ENCODE measurements around the gene TIMM13.
A peak's percentile ranks its signal among the peaks of the same experiment; 100 is the strongest.
"Not testable (repeated sequence)": the region's sequence is repeated elsewhere in the genome, so short reads cannot be mapped to it uniquely, and the experiment has no call there.

Gene TIMM13

DNA sequence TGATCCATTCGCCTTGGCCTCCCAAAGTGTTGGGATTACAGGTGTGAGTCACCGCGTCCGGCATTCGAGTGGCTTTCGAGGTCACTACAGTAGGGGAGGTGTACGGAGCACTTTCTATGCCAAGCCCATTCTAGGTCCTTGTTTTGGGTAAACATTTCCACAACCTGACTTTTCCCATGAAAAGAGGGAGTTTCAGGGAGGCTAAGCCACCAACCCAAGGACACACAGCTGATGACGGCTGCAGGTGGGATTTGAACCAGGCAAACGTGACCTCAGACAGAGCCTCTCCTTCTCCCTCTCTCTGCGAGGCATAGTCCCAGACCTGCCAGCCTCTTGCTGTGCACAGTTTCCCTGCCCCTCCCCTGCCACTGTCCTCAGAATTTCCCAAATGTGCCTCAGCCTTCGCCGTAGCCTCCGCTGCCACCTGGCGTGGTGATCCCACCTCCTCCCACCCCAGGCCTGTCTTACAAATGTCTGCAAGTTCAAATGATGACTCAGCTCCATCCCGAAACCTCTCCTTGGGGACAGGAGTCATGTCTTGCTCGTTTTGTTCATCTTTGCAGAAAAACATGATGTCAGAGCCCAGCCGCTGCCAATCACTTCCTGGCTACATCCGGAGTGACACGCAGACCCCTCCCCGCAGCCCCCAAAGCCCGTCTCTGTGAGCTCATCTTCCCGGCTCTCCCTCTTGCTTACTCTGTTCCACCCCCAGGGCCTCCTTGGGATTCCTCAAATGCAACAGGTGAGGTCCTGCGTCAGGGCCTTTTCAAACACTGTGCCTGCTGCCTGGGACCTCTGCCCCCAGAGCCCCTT is 41.9 kb upstream of the TIMM13 start:
- TF ChIP-seq, protein P1, sequence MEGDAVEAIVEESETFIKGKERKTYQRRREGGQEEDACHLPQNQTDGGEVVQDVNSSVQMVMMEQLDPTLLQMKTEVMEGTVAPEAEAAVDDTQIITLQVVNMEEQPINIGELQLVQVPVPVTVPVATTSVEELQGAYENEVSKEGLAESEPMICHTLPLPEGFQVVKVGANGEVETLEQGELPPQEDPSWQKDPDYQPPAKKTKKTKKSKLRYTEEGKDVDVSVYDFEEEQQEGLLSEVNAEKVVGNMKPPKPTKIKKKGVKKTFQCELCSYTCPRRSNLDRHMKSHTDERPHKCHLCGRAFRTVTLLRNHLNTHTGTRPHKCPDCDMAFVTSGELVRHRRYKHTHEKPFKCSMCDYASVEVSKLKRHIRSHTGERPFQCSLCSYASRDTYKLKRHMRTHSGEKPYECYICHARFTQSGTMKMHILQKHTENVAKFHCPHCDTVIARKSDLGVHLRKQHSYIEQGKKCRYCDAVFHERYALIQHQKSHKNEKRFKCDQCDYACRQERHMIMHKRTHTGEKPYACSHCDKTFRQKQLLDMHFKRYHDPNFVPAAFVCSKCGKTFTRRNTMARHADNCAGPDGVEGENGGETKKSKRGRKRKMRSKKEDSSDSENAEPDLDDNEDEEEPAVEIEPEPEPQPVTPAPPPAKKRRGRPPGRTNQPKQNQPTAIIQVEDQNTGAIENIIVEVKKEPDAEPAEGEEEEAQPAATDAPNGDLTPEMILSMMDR (IDR thresholded peaks at IDR 0.05; ENCODE audit: control extremely low read depth, extremely low read depth, low read depth, missing control alignments): no peak
- POLR2A ChIA-PET: interaction anchor here (0.6 to 0.7 kb wide), 3 partner anchors 83 to 357 kb away, joined by 3 to 9 read pairs (median 5); no protein-coding TSS in a partner anchor
- no peak for DNase-seq (ENCODE audit: extremely low spot score)
- CTCF ChIA-PET: interaction anchor here (1.0 to 2.3 kb wide), 5 partner anchors 12 to 179 kb away, joined by 3 to 9 read pairs (median 5); partner anchors contain the start of gene LMNB2

DNA sequence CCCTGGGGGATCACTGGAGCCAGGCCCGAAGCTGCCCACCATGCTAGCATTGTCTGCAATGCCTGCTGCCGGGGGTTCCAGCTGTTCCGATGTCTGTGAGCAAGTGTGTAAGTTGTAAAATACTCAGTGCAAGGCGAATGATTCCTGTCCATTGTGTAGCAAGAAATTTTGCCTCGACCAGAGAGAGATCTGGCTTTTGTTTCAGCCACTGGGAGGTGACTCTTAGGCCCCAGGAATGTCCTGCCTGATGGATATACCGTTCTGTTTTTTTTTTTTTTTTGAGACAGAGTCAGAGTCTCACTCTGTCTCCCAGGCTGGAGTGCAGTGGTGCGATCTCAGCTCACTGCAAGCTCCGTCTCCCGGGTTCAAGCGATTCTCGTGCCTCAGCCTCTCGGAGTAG is 41.2 kb upstream of the TIMM13 start:
- ChIA-PET CTCF (interaction anchor here (1.1 to 2.3 kb wide), 4 partner anchors 12 to 168 kb away, joined by 3 to 9 read pairs (median 6); partner anchors contain the start of gene LMNB2), POLR2A (interaction anchor here (0.6 to 0.7 kb wide), 2 partner anchors 84 to 358 kb away, joined by 3 to 9 read pairs; no protein-coding TSS in a partner anchor)
- TF ChIP-seq, protein P1 (IDR thresholded peaks at IDR 0.05; ENCODE audit: control extremely low read depth, extremely low read depth, low read depth, missing control alignments): no peak
- DNase-seq (ENCODE audit: extremely low spot score): no peak

DNA sequence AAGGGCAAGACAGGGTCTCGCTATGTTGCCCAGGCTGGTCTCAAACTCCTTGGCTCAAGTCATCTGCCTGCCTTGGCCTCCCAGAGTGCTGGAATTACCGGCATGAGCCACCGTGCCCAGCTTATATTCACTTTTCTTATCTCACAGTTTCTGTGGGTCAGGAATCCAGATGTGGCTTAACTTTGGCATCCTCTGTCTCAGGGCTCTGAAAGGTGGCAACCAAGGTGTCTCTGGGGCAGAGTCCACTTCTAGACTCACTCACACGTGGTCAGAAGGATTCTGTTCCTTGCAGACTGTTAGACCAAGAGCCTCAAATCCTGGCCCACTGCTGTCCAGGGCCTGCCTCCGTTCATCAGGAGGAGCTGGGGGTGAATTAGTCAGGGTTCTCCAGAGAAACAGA is 37.0 kb upstream of the TIMM13 start:
- POLR2A ChIA-PET: interaction anchor here (4.4 kb wide), 1 partner anchor 12 kb away, joined by 39 read pairs; the partner anchor contains the start of gene GADD45B
- CTCF ChIA-PET: interaction anchor here (0.7 to 2.8 kb wide), 3 partner anchors 12 to 149 kb away, joined by 4 to 9 read pairs (median 6); partner anchors contain the start of gene GADD45B
- no peak for DNase-seq (ENCODE audit: extremely low spot score)
- TF ChIP-seq, protein P1 (IDR thresholded peaks at IDR 0.05; ENCODE audit: control extremely low read depth, extremely low read depth, low read depth, missing control alignments): no peak

DNA sequence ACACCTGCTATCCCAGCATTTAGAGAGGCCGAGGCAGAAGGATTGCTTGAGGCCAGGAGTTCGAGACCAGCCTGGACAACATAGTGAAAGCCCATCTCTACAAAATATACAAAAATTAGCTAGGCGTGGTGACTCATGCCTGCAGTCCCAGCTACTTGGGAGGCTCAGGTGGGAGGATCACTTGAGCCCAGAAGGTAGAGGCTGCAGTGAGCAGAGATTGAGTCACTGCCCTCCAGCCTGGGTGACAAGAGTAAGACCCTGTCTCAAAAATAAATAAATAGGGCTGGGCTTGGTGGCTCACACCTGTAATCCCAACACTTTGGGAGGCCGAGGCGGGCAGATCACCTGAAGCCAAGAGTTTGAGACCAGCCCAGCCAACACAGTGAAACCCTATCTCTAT is 36.3 kb upstream of the TIMM13 start:
- POLR2A ChIA-PET: interaction anchor here (0.6 to 4.4 kb wide), 2 partner anchors 13 to 130 kb away, joined by 7 to 39 read pairs; partner anchors contain the start of gene GADD45B
- CTCF ChIA-PET: interaction anchor here (1.7 to 2.8 kb wide), 2 partner anchors 13 to 147 kb away, joined by 6 to 9 read pairs; partner anchors contain the start of gene GADD45B

DNA sequence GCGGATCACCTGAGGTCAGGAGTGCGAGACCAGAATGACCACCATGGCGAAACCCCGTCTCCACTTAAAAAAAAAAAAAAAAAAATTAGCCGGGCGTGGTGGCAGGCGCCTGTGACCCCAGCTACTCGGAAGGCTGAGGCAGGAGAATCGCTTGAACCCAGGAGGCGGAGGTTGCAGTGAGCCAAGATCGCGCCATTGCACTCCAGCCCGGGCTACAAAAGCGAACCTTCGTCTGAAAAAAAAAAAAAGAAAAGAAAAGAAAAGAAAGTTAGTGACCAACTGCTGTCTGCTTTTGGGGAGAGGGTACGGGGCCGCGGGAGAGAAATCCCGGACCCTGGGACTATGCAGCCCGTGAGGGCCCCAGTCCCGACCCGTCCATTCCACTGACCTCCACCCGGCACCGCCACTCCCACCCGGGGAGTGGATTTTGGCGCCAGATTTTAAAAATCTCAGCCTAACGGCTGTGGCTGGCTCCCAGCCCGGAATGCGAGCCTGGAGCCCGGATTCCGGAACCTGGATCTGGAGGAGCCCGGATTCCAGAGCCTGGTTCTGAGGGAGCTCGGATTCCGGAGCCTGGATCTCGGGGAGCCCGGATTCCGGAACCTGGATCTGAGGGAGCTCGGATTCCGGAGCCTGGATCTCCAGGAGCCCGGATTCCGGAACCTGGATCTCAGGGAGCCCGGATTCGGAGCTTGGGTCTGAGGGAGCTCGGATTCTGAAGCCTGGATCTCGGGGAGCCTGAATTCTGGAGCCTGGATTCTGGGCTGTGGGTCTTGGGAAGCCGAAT is 35.4 kb upstream of the TIMM13 start:
- ChIA-PET POLR2A (interaction anchor here (4.4 kb wide), 1 partner anchor 14 kb away, joined by 39 read pairs; the partner anchor contains the start of gene GADD45B), CTCF (interaction anchor here (0.6 to 2.8 kb wide), 4 partner anchors 9 to 151 kb away, joined by 3 to 9 read pairs (median 4); no protein-coding TSS in a partner anchor)
- DNase-seq (ENCODE audit: extremely low spot score): no peak
- TF ChIP-seq, protein P1 (IDR thresholded peaks at IDR 0.05; ENCODE audit: control extremely low read depth, extremely low read depth, low read depth, missing control alignments): no peak

More for the DNA sequence above, 36.3 kb upstream of the TIMM13 start:
- not testable (repeated sequence) for DNase-seq (ENCODE audit: extremely low spot score)

DNA sequence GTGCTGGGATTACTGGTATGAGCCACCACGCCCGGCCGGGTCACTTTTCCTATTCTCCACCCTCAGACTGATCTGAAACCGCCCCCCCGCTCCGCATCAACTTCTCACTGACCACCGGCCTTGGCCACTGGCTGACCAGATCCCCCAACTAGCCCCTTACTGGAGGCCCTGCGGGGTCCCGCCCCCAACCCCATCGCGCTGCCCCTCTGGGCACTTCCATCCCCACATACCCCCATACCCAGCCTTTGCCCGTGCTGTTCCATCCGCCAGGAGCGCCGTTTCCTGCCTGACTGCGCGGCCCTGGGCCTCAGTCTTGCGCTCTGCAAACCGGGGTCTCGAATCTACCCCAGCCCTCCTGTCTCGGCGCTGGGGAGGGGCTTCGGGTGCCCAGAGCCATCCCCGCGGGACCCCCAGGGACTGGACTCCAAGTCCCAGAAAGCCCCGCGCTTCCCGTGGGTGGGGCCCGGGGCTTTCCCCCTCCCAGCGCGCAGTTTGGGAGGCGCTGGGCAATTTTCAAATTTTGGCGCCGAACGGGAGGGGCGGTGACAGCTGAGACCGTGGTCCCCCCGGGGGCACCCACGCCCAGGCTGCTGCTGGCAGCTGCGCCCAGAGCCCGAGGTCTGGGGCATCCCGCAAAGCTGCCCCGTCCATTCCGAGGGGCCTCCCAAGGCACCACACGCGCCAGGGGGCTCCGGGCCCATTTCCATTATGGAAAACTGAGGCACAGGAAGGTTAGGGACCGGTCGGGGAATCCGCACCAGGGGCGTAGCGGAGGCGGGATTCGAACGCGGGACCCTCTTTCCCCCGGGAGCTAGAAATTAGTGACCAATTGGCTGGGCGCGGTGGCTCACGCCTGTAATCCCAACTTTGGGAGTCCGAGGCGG is 34.6 kb upstream of the TIMM13 start:
- ChIA-PET POLR2A (interaction anchor here (0.8 to 4.4 kb wide), 2 partner anchors 14 kb away, joined by 5 to 39 read pairs; partner anchors contain the start of gene GADD45B), CTCF (interaction anchor here (1.0 to 2.8 kb wide), 4 partner anchors 12 to 152 kb away, joined by 3 to 9 read pairs (median 6); no protein-coding TSS in a partner anchor)
- TF ChIP-seq, protein P1 (IDR thresholded peaks at IDR 0.05; ENCODE audit: control extremely low read depth, extremely low read depth, low read depth, missing control alignments): no peak
- DNase-seq (ENCODE audit: extremely low spot score): peak; percentile 89

Data from GM10248 (cell line).